RWPE2 (cell line): ENCODE results near the gene INSC.

ENCODE experiments used
- ATAC-seq: fragments of 200-7000 bp; cut with Tn5 transposase; 3 replicates; pipeline ENCODE4 v1.9.1; 2021; ENCODE audit warnings: low read depth
- DNase-seq: peaks from one replicate; pipeline ENCODE4 v3.0.0-alpha.2; 2020; ENCODE audit warnings: low spot score
- H3K27ac ChIP-seq: fragments of 450-650 bp; 2 replicates; pipeline ENCODE4 v1.5.1; 2017; ENCODE audit warnings: mild to moderate bottlenecking; ENCODE audit not compliant: poor library complexity, severe bottlenecking
- H3K27me3 ChIP-seq: fragments of 250-450 bp; sonication (Bioruptor Pico); 2 replicates; pipeline ENCODE4 v1.5.1; 2021; ENCODE audit warnings: mild to moderate bottlenecking, moderate library complexity; ENCODE audit not compliant: insufficient read depth, poor library complexity, severe bottlenecking
- H3K36me3 ChIP-seq: fragments of 250-450 bp; sonication (Bioruptor Pico); 2 replicates; pipeline ENCODE4 v1.5.1; 2020; ENCODE audit warnings: low read depth, mild to moderate bottlenecking, moderate library complexity
- H3K4me1 ChIP-seq: fragments of 250-450 bp; sonication (Bioruptor Pico); 2 replicates; pipeline ENCODE4 v1.5.1; 2021; ENCODE audit warnings: mild to moderate bottlenecking, moderate library complexity; ENCODE audit not compliant: insufficient read depth, poor library complexity, severe bottlenecking
- H3K4me3 ChIP-seq: fragments of 250-450 bp; sonication (Bioruptor Pico); 2 replicates; pipeline ENCODE4 v1.5.1; 2021; ENCODE audit warnings: mild to moderate bottlenecking, moderate library complexity; ENCODE audit not compliant: severe bottlenecking
- H3K9me3 ChIP-seq: fragments of 250-450 bp; sonication (Bioruptor Pico); 2 replicates; pipeline ENCODE4 v1.5.1; 2021; ENCODE audit warnings: mild to moderate bottlenecking, moderate library complexity; ENCODE audit not compliant: severe bottlenecking
- TF ChIP-seq, protein P1 (sequence below): fragments of 450-650 bp; IDR thresholded peaks from one replicate; pipeline ENCODE4 v1.5.1; 2017; ENCODE audit warnings: mild to moderate bottlenecking, moderate library complexity; ENCODE audit not compliant: poor library complexity, severe bottlenecking

Gene INSC

DNA sequence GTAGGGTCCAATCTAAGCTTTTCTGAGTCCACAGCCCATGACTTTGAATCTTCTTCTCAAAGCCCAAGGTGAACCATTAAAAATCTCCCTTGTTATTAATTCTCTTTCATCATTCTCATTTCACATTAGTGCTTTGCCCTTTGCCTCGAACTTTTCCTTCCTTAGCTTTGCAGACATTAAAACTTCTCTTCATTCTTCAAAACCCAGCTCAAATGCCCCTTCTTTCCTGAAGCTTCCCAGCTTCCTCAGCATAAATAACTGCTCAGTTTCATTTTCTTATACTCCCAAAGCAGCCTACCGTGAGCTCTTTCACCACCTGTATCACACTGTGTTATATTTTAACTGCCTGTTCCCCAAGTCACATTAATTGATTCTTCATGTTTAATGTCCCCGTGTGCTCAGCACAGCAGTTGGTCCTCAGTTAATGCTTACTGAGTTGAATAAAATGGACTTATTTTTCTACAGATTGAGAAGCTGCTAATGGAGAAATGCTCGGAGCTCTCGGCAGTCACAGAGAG, 62.0 kb downstream of the INSC start:
- no peak for ATAC-seq

DNA sequence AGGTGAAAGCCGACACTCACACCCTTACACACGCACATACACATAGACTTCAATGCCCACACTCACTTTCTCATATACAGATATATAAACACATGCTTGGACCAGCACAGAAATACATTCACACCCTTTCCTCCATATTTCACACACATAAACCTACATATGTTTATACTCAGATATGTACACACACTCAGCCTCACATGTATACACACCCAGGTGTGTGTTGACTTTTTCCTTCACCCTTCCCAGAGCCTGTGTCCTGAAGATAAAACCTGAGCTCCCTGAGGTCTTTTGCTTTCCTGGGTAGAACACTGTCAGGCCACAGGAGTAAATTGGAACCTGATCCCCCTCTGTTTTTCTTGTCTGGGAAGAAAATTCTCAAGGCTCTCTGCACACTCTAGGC, 62.8 kb downstream of the INSC start:
- H3K36me3 ChIP-seq, result no peaks in the 10 kb centered on the region
- DNase-seq, result no peak
- no peak overlapping the region for H3K27ac ChIP-seq
- TF ChIP-seq, protein P1, sequence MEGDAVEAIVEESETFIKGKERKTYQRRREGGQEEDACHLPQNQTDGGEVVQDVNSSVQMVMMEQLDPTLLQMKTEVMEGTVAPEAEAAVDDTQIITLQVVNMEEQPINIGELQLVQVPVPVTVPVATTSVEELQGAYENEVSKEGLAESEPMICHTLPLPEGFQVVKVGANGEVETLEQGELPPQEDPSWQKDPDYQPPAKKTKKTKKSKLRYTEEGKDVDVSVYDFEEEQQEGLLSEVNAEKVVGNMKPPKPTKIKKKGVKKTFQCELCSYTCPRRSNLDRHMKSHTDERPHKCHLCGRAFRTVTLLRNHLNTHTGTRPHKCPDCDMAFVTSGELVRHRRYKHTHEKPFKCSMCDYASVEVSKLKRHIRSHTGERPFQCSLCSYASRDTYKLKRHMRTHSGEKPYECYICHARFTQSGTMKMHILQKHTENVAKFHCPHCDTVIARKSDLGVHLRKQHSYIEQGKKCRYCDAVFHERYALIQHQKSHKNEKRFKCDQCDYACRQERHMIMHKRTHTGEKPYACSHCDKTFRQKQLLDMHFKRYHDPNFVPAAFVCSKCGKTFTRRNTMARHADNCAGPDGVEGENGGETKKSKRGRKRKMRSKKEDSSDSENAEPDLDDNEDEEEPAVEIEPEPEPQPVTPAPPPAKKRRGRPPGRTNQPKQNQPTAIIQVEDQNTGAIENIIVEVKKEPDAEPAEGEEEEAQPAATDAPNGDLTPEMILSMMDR, result no peak
- no peak for ATAC-seq
- no peaks in the 10 kb centered on the region for H3K9me3 ChIP-seq
- H3K27me3 ChIP-seq, result no peaks in the 10 kb centered on the region
- no peaks in the 10 kb centered on the region for H3K4me1 ChIP-seq
- no peak overlapping the region for H3K4me3 ChIP-seq

More for the DNA sequence above, 62.0 kb downstream of the INSC start:
- Histone ChIP-seq H3K27ac (no peak overlapping the region), H3K36me3 (no peaks in the 10 kb centered on the region), H3K9me3 (no peaks in the 10 kb centered on the region), H3K4me3 (no peak overlapping the region), H3K27me3 (no peaks in the 10 kb centered on the region), H3K4me1 (no peaks in the 10 kb centered on the region)
- TF ChIP-seq, protein P1, result no peak
- no peak for DNase-seq

DNA sequence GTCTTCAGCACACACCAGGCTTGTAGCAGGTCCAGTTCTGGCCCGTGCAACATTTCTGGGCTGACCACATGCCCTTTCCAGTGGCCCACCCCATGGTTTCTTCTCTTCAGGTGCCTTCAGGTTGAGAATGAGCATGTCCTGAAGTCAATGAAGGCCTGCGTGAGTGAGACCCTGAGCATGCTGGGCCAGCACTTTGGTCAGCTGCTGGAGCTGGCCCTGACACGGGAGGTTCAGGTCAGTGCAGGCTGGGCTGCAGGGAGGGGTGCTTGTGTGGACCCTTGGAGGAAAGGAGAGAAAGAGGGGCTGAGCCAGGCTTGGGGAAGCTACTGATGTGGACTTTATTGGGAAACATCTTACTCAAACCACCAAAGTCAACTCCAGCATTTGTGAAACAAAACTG, 63.5 kb downstream of the INSC start:
- no peak overlapping the region for H3K4me3 ChIP-seq
- no peaks in the 10 kb centered on the region for H3K9me3 ChIP-seq
- ATAC-seq (no peak), DNase-seq (no peak)
- TF ChIP-seq, protein P1, result no peak
- no peaks in the 10 kb centered on the region for H3K4me1 ChIP-seq
- no peak overlapping the region for H3K27ac ChIP-seq
- H3K36me3 ChIP-seq, result no peaks in the 10 kb centered on the region
- no peaks in the 10 kb centered on the region for H3K27me3 ChIP-seq

DNA sequence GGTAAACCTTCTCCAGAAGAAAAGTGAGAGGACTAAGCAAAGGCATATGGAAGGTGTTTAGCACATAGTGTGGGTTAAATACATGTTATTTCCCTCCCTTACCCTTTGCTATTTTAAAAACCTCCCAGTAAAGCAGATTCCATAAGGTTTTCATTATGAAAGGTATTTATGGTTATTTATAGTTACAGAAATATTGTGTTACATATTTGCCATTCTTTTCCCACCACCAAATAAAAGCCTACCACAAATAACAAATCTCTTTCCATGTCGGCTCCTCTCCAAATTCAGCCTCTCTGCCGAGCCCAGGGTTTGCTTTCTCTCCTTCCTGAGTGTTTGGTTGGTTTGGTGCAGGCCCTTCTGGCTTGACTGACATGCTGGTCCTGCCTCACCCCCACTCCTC, 64.4 kb downstream of the INSC start:
- no peaks in the 10 kb centered on the region for H3K27me3 ChIP-seq
- no peaks in the 10 kb centered on the region for H3K9me3 ChIP-seq
- no peak overlapping the region for H3K27ac ChIP-seq
- H3K4me3 ChIP-seq, result no peak overlapping the region
- no peak for DNase-seq
- TF ChIP-seq, protein P1, result no peak
- no peak for ATAC-seq
- no peaks in the 10 kb centered on the region for H3K4me1 ChIP-seq
- no peaks in the 10 kb centered on the region for H3K36me3 ChIP-seq

DNA sequence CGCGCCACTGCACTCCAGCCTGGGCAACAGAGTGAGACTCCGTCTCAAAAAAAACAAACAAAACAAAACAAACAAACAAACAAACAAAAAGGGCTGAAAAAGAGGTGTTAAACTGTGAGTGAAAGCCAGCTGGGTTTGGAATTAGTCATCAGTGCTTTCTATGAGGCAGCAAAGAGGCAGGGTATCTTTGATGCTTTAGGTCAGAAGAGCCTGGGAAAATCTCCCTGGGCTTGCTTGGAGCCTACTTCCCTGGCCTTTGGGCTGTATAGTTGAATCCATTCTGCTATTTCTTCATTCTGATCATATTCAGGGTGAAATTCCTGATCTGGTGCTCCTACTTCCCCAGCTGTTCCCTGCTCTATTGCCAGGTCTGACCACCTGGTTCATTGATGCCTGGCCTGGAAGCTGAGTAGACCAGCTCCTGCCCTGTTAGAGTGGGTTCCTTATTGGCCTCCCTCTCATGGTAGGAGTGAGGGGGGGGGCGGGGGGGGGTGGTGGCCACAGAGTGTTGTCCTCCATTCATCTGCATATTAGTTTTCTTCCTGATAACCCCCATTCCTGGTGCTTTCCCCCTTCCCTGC, 65.6 kb downstream of the INSC start:
- Histone ChIP-seq H3K4me3 (no peak overlapping the region), H3K9me3 (no peaks in the 10 kb centered on the region), H3K4me1 (no peaks in the 10 kb centered on the region), H3K36me3 (no peaks in the 10 kb centered on the region), H3K27me3 (no peaks in the 10 kb centered on the region), H3K27ac (no peak overlapping the region)
- TF ChIP-seq, protein P1, result no peak
- ATAC-seq, result no peak
- no peak for DNase-seq
